Measurements from ENCODE around the gene DOCK9. TPM values are rescaled to one million over a fixed set of nuclear protein-coding genes. Genes with fewer than 3 reads are reported as not detected.

DOCK9 gene
- 35.7 and 54.7 TPM in 2 replicates for total RNA-seq

GRCh38 chr13:98977568-98978265 is at the start of gene DOCK9:
DOCK9 (minus strand) TSS chr13:98978064; CDS start chr13:98977909, 155 bp downstream.

DNA sequence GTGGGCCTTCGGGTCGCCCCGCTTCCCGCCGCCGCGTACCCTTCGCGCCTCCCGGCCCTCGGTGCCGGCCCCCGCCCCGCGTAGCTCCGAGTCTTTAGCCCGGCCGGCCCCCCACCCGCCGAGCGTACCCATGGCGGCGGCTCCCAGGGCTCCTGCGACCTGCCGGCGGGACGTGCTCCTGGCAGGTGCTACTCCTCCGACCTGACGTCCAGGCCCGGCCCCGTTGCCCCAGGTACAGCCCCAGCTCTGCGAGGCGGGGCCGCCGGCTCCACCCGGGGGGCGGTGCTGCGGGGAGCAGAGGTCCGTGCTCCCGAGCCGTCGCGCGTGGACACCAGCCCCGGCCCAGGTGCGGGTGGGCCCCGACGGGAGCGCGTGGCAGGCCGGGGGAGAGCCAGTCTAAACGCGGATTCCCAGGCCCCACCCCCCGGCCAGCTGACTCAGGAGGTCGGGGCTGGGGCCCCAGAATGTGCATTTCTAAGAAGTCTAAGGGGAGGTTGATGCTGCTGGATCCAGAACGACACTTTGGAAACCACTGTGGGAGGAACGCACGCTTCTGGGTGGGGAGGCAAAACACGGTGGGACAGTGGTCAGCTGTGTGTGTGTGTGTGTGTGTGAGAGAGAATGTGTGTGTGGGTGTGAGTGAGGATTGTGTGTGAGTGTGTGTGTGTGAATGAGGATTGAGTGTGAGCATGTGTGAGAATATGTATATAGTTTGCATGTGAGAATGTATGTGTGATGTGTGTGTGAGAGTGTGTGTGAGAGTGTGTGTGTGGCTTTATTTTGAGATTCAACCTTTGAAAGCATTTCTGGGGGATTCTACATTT is 225.2 kb downstream of the DOCK9 start, which contains the start of gene SLC15A1:
Gene SLC15A1 (minus strand): TSS at position 206 of the 824 bp plus-strand sequence. CDS start 74 bp downstream, at position 132.

Small RNA genes within 50 kb of the gene (small RNA-seq; reads per million reads assigned to genes)
- not detected for gene AL161420.1
- gene RNU6-83P: not detected

Other genes starting within 250 kb of the DOCK9 start
- 0.12 TPM in 1 of 2 replicates, not detected in the other for gene SLC15A1, start 225.4 kb downstream of the DOCK9 start, total RNA-seq
- gene UBAC2, start 222.8 kb upstream of the DOCK9 start, total RNA-seq: 42.6 and 46.9 TPM in 2 replicates